CD14-positive monocyte (primary cell): ENCODE data around the gene PIEZO2. TPM values are rescaled to one million over a fixed set of nuclear protein-coding genes. Genes with fewer than 3 reads are reported as not detected.

Experiments used
- DNase-seq, 3 donors: peaks; one replicate each; pipeline ENCODE4 v3.0.0-alpha.2; 2011 to 2022
- H2AFZ ChIP-seq: 2 replicates; pipeline ENCODE4 v1.6.0; 2012; ENCODE audit warnings: mild to moderate bottlenecking, low read depth, low read length, inconsistent platforms; ENCODE audit not compliant: insufficient read depth, poor library complexity, severe bottlenecking
- H3K27ac ChIP-seq, 2 donors: 1 replicate in 1 of 2; 2 replicates in 1 of 2; pipeline ENCODE4 v1.5.1; 2012 to 2013; ENCODE audit warnings: low read length in 2 of 2, control low read depth in 1 of 2, inconsistent platforms in 1 of 2, low read depth in 1 of 2, mild to moderate bottlenecking in 1 of 2
- H3K27me3 ChIP-seq, 2 donors: one replicate each; pipeline versions ENCODE4 v1.6.0 to v1.6.1; 2011 to 2013; ENCODE audit warnings: low read length in 2 of 2; ENCODE audit not compliant: control insufficient read depth in 2 of 2, insufficient read depth in 2 of 2
- H3K36me3 ChIP-seq, 2 donors: replicated peaks in 1 of 2; 1 replicate in 1 of 2; 2 replicates in 1 of 2; pipeline versions ENCODE4 v1.5.1 to v1.6.1; 2012 to 2013; ENCODE audit warnings: low read length in 2 of 2, control low read depth in 1 of 2, inconsistent platforms in 1 of 2, mild to moderate bottlenecking in 1 of 2; ENCODE audit not compliant: insufficient read depth in 2 of 2, control insufficient read depth in 1 of 2
- H3K4me1 ChIP-seq, 2 donors: 1 replicate in 1 of 2; 2 replicates in 1 of 2; pipeline versions ENCODE4 v1.5.1 to v1.6.1; 2012 to 2013; ENCODE audit warnings: low read length in 2 of 2, control low read depth in 1 of 2, inconsistent platforms in 1 of 2, mild to moderate bottlenecking in 1 of 2, moderate library complexity in 1 of 2; ENCODE audit not compliant: insufficient read depth in 2 of 2, control insufficient read depth in 1 of 2
- H3K4me2 ChIP-seq: replicated peaks from 2 replicates; pipeline ENCODE3; 2012; ENCODE audit warnings: low read length, moderate library complexity, mild to moderate bottlenecking; ENCODE audit not compliant: poor library complexity, severe bottlenecking; ENCODE audit errors: extremely low read depth
- H3K4me3 ChIP-seq, 3 experiments: fragments of 200-600 bp in 1 of 3; sonication (generic) in 1 of 3; replicated peaks in 1 of 3; 1 replicate in 2 of 3; 2 replicates in 1 of 3; pipeline ENCODE4 v1.5.1; 2011 to 2013; ENCODE audit warnings: low read length in 3 of 3, mild to moderate bottlenecking in 3 of 3, control low read depth in 2 of 3, low read depth in 2 of 3, inconsistent platforms in 1 of 3, moderate library complexity in 1 of 3
- H3K79me2 ChIP-seq: 2 replicates; pipeline ENCODE4 v1.6.0; 2012; ENCODE audit warnings: mild to moderate bottlenecking, control low read depth, inconsistent platforms, low read length, moderate library complexity; ENCODE audit not compliant: insufficient read depth
- H3K9ac ChIP-seq: 2 replicates; pipeline ENCODE4 v1.6.0; 2017; ENCODE audit warnings: low read length, mild to moderate bottlenecking; ENCODE audit not compliant: insufficient read depth, poor library complexity, severe bottlenecking
- H3K9me3 ChIP-seq, 2 donors: replicated peaks in 1 of 2; 1 replicate in 1 of 2; 2 replicates in 1 of 2; pipeline versions ENCODE4 v1.5.1 to v1.6.1; 2012 to 2013; ENCODE audit warnings: low read length in 2 of 2, control low read depth in 1 of 2; ENCODE audit not compliant: control insufficient read depth in 1 of 2, insufficient read depth in 1 of 2
- H4K20me1 ChIP-seq: 2 replicates; pipeline ENCODE4 v1.6.0; 2012; ENCODE audit warnings: mild to moderate bottlenecking, low read length, control low read depth, moderate library complexity; ENCODE audit not compliant: insufficient read depth
- H3K27ac Mint-ChIP-seq, 7 donors: one replicate each; pipeline ENCODE4 v1.8.0; 2020; ENCODE audit warnings: mild to moderate bottlenecking in 7 of 7, mixed read lengths in 7 of 7, moderate library complexity in 6 of 7, inconsistent platforms in 2 of 7
- H3K27me3 Mint-ChIP-seq, 3 donors: one replicate each; pipeline ENCODE4 v1.8.0; 2021 to 2022; ENCODE audit warnings: low read depth in 3 of 3, mild to moderate bottlenecking in 3 of 3, mixed read lengths in 3 of 3, moderate library complexity in 3 of 3, inconsistent platforms in 1 of 3
- H3K36me3 Mint-ChIP-seq, 2 donors: one replicate each; pipeline ENCODE4 v1.8.0; 2020; ENCODE audit warnings: mixed read lengths in 2 of 2, inconsistent platforms in 1 of 2, mild to moderate bottlenecking in 1 of 2
- H3K4me1 Mint-ChIP-seq: one replicate; pipeline ENCODE4 v1.8.0; 2020; ENCODE audit warnings: mild to moderate bottlenecking, mixed read lengths
- H3K4me3 Mint-ChIP-seq, 2 donors: one replicate each; pipeline ENCODE4 v1.8.0; 2020; ENCODE audit warnings: mild to moderate bottlenecking in 2 of 2, mixed read lengths in 2 of 2, moderate library complexity in 1 of 2
- H3K9me3 Mint-ChIP-seq, 7 donors: one replicate each; pipeline ENCODE4 v1.8.0; 2020 to 2022; ENCODE audit warnings: mixed read lengths in 7 of 7, mild to moderate bottlenecking in 6 of 7, moderate library complexity in 6 of 7, inconsistent platforms in 2 of 7
- WGBS: methylation state at CpG from one replicate; pipeline ENCODE4 v1.1.5; 2013; ENCODE audit warnings: missing lambda C conversion rate; ENCODE audit not compliant: insufficient coverage; 5-methylcytosine and 5-hydroxymethylcytosine counted together
- intact Hi-C, 2 donors: fragments of 100-400 bp; cut with micrococcal nuclease; formaldehyde crosslinking; loops; one replicate each; pipeline versions ENCODE4 v1.15.0 to v1.15.1; 2023
- polyA plus RNA-seq, 3 donors: library from polyadenylated mRNA; depleted of rRNA in 1 of 3; unstranded in 2 of 3; stranded (reverse) in 1 of 3; fragments of 300-500 nt in 2 of 3; fragments of >200 nt in 1 of 3; fragmentation: Illumina TruSeq in 2 of 3; gene quantifications; 1 replicate in 2 of 3; 2 replicates in 1 of 3; pipeline ENCODE4 v1.2.3, GENCODE V29; 2012 to 2021
- TF ChIP-seq, protein P1 (sequence below): fragments of 200-600 bp; IDR thresholded peaks from one replicate; pipeline ENCODE4 v1.8.0; 2022; ENCODE audit warnings: antibody characterized with exemption, mild to moderate bottlenecking

PIEZO2 gene
- polyA plus RNA-seq, 3 donors, result not detected

DNA sequence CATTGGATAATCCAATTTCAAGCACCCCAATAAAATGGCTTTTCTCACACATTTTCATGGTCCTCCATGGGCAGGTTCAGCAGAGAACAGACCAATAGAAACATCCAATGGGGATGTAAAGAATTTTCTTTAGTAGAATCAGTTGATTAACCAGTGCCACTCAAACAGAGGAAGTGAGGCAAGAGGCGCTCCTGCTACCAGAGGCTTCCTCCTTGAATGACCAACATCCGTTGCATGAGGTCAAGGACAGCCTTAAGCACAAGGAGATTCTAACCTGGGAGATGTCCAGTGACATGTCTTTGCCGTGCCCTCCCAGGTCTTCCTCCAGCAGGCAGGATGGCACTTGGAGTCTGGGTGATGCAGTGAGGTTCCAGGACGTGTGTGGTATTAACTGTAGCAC is 146.6 kb downstream of the PIEZO2 start:
- H3K9me3 ChIP-seq, result peaks cover 0 to 12% of the 10 kb centered on the region in 2 donors
- Mint-ChIP-seq H3K4me3 (no peak overlapping the region), H3K9me3 (peaks cover 5 to 13% (median 9%) of the 10 kb centered on the region in 7 donors), H3K36me3 (no peaks in the 10 kb centered on the region), H3K27me3 (no peaks in the 10 kb centered on the region), H3K4me1 (peaks cover 5% of the 10 kb centered on the region), H3K27ac (no peak overlapping the region)
- no peaks in the 10 kb centered on the region for H3K79me2 ChIP-seq
- H3K4me1 ChIP-seq, result no peaks in the 10 kb centered on the region
- H3K36me3 ChIP-seq, result no peaks in the 10 kb centered on the region
- no peak overlapping the region for H3K9ac ChIP-seq
- H3K27ac ChIP-seq, result no peak overlapping the region
- TF ChIP-seq, protein P1, sequence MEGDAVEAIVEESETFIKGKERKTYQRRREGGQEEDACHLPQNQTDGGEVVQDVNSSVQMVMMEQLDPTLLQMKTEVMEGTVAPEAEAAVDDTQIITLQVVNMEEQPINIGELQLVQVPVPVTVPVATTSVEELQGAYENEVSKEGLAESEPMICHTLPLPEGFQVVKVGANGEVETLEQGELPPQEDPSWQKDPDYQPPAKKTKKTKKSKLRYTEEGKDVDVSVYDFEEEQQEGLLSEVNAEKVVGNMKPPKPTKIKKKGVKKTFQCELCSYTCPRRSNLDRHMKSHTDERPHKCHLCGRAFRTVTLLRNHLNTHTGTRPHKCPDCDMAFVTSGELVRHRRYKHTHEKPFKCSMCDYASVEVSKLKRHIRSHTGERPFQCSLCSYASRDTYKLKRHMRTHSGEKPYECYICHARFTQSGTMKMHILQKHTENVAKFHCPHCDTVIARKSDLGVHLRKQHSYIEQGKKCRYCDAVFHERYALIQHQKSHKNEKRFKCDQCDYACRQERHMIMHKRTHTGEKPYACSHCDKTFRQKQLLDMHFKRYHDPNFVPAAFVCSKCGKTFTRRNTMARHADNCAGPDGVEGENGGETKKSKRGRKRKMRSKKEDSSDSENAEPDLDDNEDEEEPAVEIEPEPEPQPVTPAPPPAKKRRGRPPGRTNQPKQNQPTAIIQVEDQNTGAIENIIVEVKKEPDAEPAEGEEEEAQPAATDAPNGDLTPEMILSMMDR, result no peak
- H3K4me2 ChIP-seq, result no peak overlapping the region
- DNase-seq, result no peak
- 30% methylated on average over 3 of the region's 4 CpGs for WGBS
- intact Hi-C loops, result no loop called here
- H3K27me3 ChIP-seq, result no peaks in the 10 kb centered on the region
- H2AFZ ChIP-seq, result no peak overlapping the region
- no peak overlapping the region for H3K4me3 ChIP-seq
- no peaks in the 10 kb centered on the region for H4K20me1 ChIP-seq

DNA sequence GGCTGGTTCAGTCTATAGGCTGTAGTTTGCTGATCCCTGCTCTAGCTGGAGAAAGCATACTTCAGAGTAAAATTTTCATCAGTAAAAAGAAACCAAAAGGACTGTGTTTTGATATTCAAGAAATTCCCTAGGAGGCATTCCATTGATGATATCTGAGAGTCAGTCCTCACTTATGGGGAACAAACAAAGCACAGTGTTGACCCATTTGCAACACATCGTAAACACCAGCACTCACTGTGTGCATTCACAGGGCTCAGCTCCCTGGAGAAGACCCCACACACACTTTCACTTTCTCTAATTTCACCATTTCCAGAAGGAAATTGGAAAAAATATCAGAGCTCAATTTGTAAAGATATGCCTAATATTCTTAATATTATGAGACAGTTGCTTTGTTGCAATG is 147.1 kb downstream of the PIEZO2 start:
- Mint-ChIP-seq H3K27me3 (no peaks in the 10 kb centered on the region), H3K27ac (no peak overlapping the region), H3K4me3 (no peak overlapping the region), H3K4me1 (peaks cover 5% of the 10 kb centered on the region), H3K9me3 (peaks cover 5 to 13% (median 10%) of the 10 kb centered on the region in 7 donors), H3K36me3 (no peaks in the 10 kb centered on the region)
- Histone ChIP-seq H3K4me2 (no peak overlapping the region), H3K36me3 (no peaks in the 10 kb centered on the region), H3K27ac (no peak overlapping the region), H3K79me2 (no peaks in the 10 kb centered on the region), H3K9me3 (peaks cover 0 to 12% of the 10 kb centered on the region in 2 donors), H3K27me3 (no peaks in the 10 kb centered on the region), H4K20me1 (no peaks in the 10 kb centered on the region), H2AFZ (no peak overlapping the region), H3K4me1 (no peaks in the 10 kb centered on the region), H3K9ac (no peak overlapping the region), H3K4me3 (no peak overlapping the region)
- intact Hi-C loops, result no loop called here
- 100% methylated on average over 1 of the region's 1 CpG for WGBS
- DNase-seq, result no peak
- TF ChIP-seq, protein P1, result no peak
